Left colon (tissue), 2 donors: ENCODE results near the gene CREG1. TPM values are rescaled to one million over a fixed set of nuclear protein-coding genes. Genes with fewer than 3 reads are reported as not detected.

ENCODE experiments used
- ATAC-seq: fragments of 200-7000 bp; cut with Tn5 transposase; one replicate; pipeline ENCODE4 v1.9.1; 2020; ENCODE audit warnings: mild to moderate bottlenecking, moderate library complexity
- DNase-seq, 2 donors: peaks; one replicate each; pipeline ENCODE4 v3.0.0-alpha.2; 2020
- intact Hi-C, 2 donors: fragments of 100-400 bp; cut with DNase I in 1 of 2; cut with micrococcal nuclease in 1 of 2; formaldehyde crosslinking; loops; one replicate each; pipeline versions ENCODE4 v1.11.2 to v1.14.0; 2022; cut with DNase I, micrococcal nuclease
- total RNA-seq, 2 donors: library from RNA; stranded (reverse); fragmentation: NEBNext Ultra II Directional; extraction: Animal tissue kit (Norgen Biotek cat#: 25700); gene quantifications; one replicate each; pipeline ENCODE4 v1.2.1, GENCODE V29; 2021
- donor health status: DM: no; HTN: no; CAD: no.
- donor health status: DM: yes; HTN: yes; CAD: no.

The CREG1 gene
- total RNA-seq, 2 donors from 2014 or later, result 48.9 to 67.9 TPM

- no peak for DNase-seq
- no peak for ATAC-seq
- intact Hi-C loops, result no loop called here
Measured at GRCh38 chr1:167492481-167492910, 61.1 kb downstream of the CREG1 start.

- ATAC-seq (no peak), DNase-seq (no peak)
- intact Hi-C loops, result no loop called here
Measured at GRCh38 chr1:167491586-167492461, 61.7 kb downstream of the CREG1 start.

Other genes starting within 250 kb of the CREG1 start
- gene CD247, start 35.2 kb downstream of the CREG1 start, total RNA-seq, result 1 to 10 TPM; 2.0 to 5.2 TPM
- gene RCSD1, start 76.5 kb upstream of the CREG1 start, total RNA-seq, result 1 to 10 TPM; 5.5 to 8.6 TPM
- gene MPZL1, start 168.2 kb upstream of the CREG1 start, total RNA-seq, result 100 to 1,000 TPM; 117 to 118 TPM